HepG2 (cell line): ENCODE data around the gene SEMA3B. TPM values are rescaled to one million over a fixed set of nuclear protein-coding genes. Genes with fewer than 3 reads are reported as not detected.

ENCODE experiments used
- ADNP ChIP-seq: sonication (generic); formaldehyde crosslinking; IDR thresholded peaks from 2 replicates; pipeline ENCODE4 v1.4.0; 2020; ENCODE audit warnings: missing genetic modification reagents
- FOXP1 ChIP-seq, 2 experiments: fragments of 450-650 bp in 1 of 2; IDR thresholded peaks; 2 replicates each; pipeline ENCODE4 v1.6.1; 2017 to 2018; ENCODE audit warnings: antibody characterized with exemption in 1 of 2
- GATAD2A ChIP-seq: IDR thresholded peaks from 2 replicates; pipeline ENCODE4 v1.6.1; 2016
- HNF1B ChIP-seq: sonication (generic); formaldehyde crosslinking; IDR thresholded peaks from 2 replicates; pipeline ENCODE4 v1.5.1; 2020; ENCODE audit warnings: mild to moderate bottlenecking, moderate library complexity, missing genetic modification reagents
- PCBP2 ChIP-seq: fragments of 200-400 bp; formaldehyde crosslinking; optimal IDR thresholded peaks from 2 replicates; pipeline ENCODE3; 2018; ENCODE audit warnings: low read length, low read depth; ENCODE audit not compliant: poor library complexity, severe bottlenecking
- SYNCRIP ChIP-seq: fragments of 200-400 bp; formaldehyde crosslinking; IDR thresholded peaks from 2 replicates; pipeline ENCODE4 v1.6.1; 2018; ENCODE audit warnings: mild to moderate bottlenecking, low read depth, low read length; ENCODE audit not compliant: insufficient read depth
- TCF12 ChIP-seq, 2 experiments: fragments of 450-650 bp in 1 of 2; sonication (generic) in 1 of 2; formaldehyde crosslinking in 1 of 2; IDR thresholded peaks; 2 replicates each; pipeline versions ENCODE4 v1.6.1 to v1.8.0; 2017 to 2022; ENCODE audit warnings: antibody characterized with exemption in 1 of 2, mild to moderate bottlenecking in 1 of 2, missing genetic modification reagents in 1 of 2, moderate library complexity in 1 of 2
- ZKSCAN5 ChIP-seq: sonication (generic); formaldehyde crosslinking; IDR thresholded peaks from 2 replicates; pipeline ENCODE4 v1.5.1; 2020; ENCODE audit warnings: mild to moderate bottlenecking, missing genetic modification reagents
- ZMYM4 ChIP-seq: sonication (generic); formaldehyde crosslinking; IDR thresholded peaks from 2 replicates; pipeline ENCODE4 v1.8.1; 2023; ENCODE audit warnings: mild to moderate bottlenecking, missing genetic modification reagents
- ZNF646 ChIP-seq: sonication (generic); formaldehyde crosslinking; IDR thresholded peaks from 2 replicates; pipeline ENCODE4 v1.9.0; 2021; ENCODE audit warnings: mild to moderate bottlenecking, missing genetic modification reagents
- ZNF709 ChIP-seq: sonication (generic); formaldehyde crosslinking; IDR thresholded peaks from 2 replicates; pipeline ENCODE4 v1.5.0; 2020; ENCODE audit warnings: mild to moderate bottlenecking, missing genetic modification reagents
- polyA plus RNA-seq, 8 experiments: library from polyadenylated mRNA; depleted of rRNA in 3 of 8; stranded (reverse) in 7 of 8; unstranded in 1 of 8; fragments of >200 nt; fragmentation: Illumina TruSeq in 4 of 8; extraction: Trizol in 4 of 8; gene quantifications; 2 replicates each; pipeline versions ENCODE4 v1.2.1 to v1.2.3, GENCODE V29; 2011 to 2016; ENCODE audit warnings: low read depth in 4 of 8, missing spikeins in 1 of 8, mixed read lengths in 1 of 8; ENCODE audit not compliant: insufficient read depth in 1 of 8
- total RNA-seq, 5 experiments: library from RNA; depleted of rRNA; stranded (reverse); fragments of >200 nt; fragmentation: Illumina TruSeq; extraction: Trizol; gene quantifications; 2 replicates each; pipeline ENCODE4 v1.2.3, GENCODE V29; 2016; ENCODE audit warnings: low read depth in 1 of 5

Gene SEMA3B
- total and polyA plus RNA-seq, 2 of the 13 experiments (the other 11 are each of a cell fraction or from before 2014, with no cell fraction given) = 93.2 to 158 TPM

- TF ChIP-seq ZNF646 (no peak), ZMYM4 (CRISPR knock-in tag) (no peak), ZNF709 (CRISPR knock-in tag) (no peak), PCBP2 (no peak), HNF1B (CRISPR knock-in tag) (no peak), ZKSCAN5 (CRISPR knock-in tag) (no peak), TCF12 (IDR thresholded peaks at IDR 0.05) (no peak), TCF12 (CRISPR knock-in tag; IDR thresholded peaks at IDR 0.05) (no peak), SYNCRIP (no peak), FOXP1 (IDR thresholded peaks at IDR 0.05) (no peak), FOXP1 (CRISPR knock-in tag; IDR thresholded peaks at IDR 0.05) (no peak), ADNP (CRISPR knock-in tag) (no peak), GATAD2A (CRISPR knock-in tag) (no peak)
- TF ChIP-seq, all 625 proteins: peak for 9
Observed at GRCh38 chr3:50220109-50220508, 48.8 kb upstream of the SEMA3B start (continued).
